ENCODE measurements around the gene DNASE1L1.
"Not testable (repeated sequence)": the region's sequence is repeated elsewhere in the genome, so short reads cannot be mapped to it uniquely, and the experiment has no call there.

DNASE1L1 gene

DNA sequence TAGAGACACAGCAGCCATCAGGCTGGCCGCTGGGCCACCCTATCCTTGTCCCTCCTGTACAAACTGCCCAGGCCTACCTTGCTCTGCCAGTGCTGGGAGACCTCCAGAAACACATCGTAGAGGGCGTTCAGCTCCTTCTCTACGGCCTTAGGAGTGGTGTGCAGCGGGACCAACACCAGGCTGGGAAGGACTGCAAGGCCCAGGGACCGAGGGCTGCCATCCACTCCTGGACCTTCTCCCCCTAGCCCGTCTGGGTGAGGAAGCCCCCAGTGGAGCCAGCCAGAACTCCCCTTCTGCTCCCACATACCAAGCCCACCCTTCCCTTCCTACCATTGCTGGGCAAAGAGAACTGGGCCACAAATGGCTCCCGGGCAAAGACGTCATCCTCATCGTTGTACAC lies 5.9 kb downstream of the DNASE1L1 start:
- no peak for DNase-seq

DNA sequence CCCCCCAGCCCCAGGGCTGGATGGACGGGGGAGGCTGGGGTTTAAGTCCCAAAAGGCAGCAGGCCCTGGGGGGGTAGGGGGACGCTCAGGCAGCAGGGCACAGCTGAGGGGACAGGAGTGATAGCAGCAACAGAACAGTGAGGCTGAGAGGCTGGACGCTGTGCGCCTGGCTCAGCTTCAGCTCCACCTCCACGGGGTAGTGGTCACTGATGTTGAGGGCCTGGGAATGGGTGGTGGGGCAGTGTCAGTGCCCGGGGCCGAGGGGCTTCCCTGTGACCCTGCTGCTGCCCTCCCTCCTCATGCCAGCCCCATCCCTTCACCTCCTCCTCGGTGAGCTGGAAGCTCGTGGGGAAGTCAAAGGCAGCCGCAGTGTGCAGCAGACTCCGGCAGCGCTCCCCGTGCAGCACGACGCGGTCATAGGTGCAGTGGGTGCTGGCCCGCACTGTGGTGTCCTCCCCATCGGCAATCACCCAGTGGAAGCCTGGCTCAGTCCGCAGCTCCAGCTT lies 6.4 kb downstream of the DNASE1L1 start:
- DNase-seq: no peak

DNA sequence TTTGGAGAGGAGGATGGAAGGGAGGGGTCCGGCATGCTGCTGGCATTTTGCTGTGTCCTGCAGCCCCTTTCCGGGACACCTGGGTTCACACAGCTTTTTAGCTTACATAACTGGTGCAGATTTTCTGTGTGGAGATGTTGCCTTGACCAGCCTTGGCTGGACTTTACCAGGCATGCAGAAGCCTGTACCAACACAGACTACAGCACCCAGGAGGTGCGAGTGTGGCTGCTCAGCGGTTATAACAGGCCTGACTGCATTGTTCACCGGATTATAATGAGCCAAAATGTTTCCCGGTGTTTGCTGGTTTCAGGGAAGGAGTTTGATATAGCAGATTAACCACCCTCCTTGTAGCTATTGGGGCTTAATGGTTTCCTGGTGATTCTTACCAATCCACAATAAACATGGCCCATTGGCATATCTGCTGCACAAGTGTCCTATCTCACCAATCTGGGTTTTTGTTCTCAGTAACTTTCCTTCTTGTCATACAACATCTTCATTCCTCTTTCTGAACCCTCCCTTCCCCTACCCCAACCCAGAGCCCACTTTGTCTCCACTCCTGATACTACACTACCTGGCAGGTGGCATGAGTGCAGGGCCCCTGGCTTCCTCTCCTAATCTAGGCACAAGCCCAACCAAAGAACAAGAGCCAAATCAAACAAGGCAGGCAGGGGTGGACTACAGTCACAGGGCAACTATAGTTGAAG lies 7.0 kb downstream of the DNASE1L1 start:
- DNase-seq: no peak

DNA sequence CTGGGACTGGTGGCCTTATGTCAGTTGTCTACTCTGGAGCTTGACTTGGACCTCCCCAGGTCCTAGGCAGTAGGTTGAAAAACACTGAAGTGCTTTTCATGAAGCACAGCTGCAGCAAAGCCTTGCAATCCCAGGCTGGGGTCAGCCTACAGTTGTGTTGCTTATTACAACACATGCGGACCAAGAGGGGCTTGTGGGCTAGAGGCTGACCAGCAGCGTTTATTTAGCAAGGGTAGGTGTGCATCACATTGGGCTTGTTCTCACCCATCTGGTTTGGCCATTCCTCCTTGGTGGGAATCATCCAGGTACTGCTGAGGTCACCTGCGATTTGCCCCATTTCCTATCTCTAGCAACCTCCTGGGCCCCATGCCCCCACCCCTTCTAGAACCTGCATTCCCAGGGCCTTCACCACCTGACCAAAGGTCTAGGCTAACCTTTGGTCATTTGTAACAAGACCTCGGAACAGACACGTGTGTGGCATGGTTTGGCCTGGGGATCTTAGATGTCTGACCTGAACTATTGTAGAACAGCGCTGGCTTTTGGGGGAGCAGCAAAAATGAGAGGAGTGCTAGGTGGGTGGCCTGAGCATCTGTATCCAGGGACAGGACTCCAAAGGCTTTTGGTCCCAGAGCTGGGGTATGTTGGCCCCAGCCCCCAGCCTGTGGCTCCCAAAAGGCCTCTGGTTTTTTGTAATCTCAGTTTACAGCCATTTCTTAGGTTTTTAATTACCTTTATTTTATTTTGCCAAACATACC lies 7.8 kb downstream of the DNASE1L1 start:
- no peak for DNase-seq

DNA sequence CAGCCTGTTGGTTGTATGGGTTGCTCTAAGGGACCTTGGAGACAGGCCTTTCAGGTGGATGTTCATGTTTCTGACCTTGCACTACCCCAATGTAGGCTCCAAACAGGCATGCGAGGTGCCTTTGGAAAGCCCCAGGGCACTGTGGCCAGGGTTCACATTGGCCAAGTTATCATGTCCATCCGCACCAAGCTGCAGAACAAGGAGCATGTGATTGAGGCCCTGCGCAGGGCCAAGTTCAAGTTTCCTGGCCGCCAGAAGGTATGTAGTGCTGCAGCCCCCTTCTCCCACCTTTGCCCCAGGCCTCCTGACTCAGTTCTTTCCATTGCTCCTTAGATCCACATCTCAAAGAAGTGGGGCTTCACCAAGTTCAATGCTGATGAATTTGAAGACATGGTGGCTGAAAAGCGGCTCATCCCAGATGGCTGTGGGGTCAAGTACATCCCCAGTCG lies 8.7 kb downstream of the DNASE1L1 start:
- not testable (repeated sequence) for DNase-seq

- DNase-seq: no peak
Observed at GRCh38 chrX:154399527-154400368, 9.3 kb downstream of the DNASE1L1 start.

DNA sequence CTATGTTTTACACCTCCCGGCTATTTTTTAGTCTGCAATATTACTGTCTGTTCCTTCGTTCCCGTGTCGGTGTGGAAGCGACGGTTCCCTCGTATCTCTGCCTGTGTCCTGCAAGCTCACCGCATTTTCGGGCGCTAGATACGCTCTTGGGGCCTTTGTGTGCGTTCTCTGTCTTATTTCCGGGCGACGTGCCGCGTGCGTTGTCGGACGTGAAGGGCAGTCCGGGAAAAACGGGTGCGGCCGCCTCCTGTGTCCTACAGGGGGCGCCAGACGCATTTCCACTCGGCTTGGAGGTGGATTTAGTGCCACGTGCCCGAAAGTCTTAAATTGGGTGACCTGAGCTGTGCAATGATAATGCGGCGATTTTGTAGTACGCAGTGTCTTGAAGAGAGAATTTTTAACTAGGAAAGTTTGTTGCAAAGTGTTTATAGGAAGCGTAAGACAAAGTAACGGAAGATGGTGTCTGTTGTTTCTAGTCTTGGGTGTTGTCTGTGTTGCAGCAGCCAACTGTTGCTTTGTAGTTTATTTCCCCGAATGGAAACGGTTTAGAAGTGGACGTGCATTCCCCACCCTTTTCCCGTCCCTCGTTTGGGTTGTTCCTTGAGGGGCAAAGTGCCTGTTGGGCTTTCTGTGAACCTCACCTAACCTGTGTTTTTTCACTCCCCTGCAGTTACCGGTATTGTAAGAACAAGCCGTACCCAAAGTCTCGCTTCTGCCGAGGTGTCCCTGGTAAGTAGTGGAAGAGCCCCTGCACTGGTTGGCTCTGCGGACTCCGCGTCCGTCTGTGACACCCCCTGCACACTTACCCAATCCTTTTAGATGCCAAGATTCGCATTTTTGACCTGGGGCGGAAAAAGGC lies 10.2 kb downstream of the DNASE1L1 start:
- DNase-seq: peak; percentile 61 to 74

- peak; percentile 97 for DNase-seq
Observed at GRCh38 chrX:154397888-154398667, 11.0 kb downstream of the DNASE1L1 start, which contains the start of gene RPL10. TSS of gene RPL10 (plus strand) at chrX:154398377. CDS start at chrX:154398520, 143 bp downstream.

DNA sequence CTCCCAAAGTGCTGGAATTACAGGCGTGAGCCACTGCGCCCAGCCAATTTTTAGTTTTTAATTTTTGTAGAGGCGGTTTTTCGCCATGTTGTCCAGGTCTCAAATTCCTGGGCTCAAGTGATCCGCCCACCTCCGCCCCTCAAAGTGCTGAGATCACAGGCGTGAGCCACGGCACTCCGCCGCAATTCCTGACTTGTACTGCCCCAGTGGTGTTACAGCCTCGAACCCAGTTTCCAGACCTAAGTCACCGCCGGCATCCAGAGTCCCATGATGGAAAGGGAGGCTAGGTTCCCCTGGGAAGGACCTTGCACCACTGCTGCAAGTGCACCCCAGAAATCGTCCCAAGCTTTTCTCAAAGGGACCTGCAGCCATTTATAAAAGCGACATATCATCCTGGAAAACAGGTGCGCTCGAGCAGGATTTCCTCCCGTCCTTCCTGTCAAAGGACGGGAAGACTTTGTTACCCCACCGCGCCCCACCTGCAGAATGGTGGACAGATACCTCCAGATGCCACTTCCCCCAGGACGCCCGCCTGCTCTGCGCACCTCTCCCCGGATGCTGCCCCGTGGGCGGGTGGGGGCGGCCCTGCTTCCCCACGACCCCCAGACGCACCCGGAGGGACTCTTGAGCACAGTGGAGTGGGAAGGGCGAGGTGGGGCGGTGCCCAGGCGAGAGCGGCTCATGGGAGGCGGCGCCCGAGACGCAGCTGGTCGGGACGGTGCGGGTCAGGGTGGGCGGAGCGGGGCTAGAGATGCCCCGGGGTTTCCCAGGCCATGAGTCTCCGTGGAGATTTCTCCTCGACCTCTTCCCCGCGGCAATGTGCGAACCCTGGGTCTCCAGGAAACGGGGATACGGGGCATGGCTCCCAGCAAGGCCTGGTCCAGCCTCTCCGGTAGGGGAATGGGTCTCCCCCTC lies 11.8 kb downstream of the DNASE1L1 start:
- DNase-seq: peak in 1 of 2 experiments; percentile 36

- not testable (repeated sequence) for DNase-seq
Observed at GRCh38 chrX:154396363-154396762, 12.7 kb downstream of the DNASE1L1 start.

- DNase-seq: not testable (repeated sequence)
Observed at GRCh38 chrX:154389812-154390747, 19.0 kb downstream of the DNASE1L1 start.

DNA sequence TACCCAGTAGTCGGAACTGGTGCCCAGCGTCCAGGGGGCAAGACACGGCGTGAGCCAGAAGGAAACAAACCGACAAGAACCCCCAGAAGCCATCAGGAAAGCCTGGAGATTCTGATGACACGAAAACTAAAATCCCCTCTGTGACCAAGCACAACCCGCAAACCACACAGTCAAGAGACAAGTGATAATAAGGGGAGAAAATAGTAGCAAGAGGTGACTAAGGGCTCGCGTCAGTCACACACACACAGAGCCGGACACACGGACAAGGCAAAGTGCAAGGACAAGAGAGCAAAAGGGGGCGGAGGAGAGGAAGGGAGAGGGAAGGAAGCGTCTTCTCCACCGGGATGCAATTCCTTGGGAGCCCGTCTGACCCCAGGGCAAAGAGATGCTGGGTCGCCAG lies 20.4 kb downstream of the DNASE1L1 start:
- DNase-seq: not testable (repeated sequence)

GRCh38 chrX:154388094-154388493 lies 21.0 kb downstream of the DNASE1L1 start:
- not testable (repeated sequence) for DNase-seq

DNA sequence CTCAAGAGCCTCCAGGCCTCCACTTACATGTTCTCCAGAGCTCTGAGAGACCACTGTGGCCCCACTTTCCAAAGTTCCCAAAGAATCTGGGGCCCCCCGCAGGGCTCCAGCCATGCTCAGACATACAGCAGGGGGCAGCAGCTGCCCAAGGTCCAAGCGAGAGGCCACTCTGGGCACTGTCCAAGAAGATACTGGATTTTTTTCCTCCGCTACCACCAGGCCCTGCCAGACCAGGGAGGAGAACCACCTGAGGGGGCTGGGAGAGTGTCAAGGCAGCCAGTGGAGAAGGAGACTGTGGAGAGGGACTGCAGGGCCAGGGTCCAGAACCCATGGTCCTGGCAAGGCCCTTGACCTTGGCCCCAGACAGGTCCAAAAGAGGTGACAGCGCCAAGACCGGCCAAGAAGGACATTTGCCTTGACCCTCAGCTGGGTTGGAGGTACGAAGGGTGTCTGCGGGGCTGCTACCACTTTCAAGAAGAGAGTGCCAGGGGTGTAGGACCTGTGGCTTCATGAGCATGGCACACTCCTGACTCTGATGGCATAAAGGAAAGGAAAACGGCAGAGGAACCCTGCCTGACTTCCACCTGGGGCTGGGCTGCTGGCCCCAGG lies 24.7 kb downstream of the DNASE1L1 start:
- no peak for DNase-seq

DNA sequence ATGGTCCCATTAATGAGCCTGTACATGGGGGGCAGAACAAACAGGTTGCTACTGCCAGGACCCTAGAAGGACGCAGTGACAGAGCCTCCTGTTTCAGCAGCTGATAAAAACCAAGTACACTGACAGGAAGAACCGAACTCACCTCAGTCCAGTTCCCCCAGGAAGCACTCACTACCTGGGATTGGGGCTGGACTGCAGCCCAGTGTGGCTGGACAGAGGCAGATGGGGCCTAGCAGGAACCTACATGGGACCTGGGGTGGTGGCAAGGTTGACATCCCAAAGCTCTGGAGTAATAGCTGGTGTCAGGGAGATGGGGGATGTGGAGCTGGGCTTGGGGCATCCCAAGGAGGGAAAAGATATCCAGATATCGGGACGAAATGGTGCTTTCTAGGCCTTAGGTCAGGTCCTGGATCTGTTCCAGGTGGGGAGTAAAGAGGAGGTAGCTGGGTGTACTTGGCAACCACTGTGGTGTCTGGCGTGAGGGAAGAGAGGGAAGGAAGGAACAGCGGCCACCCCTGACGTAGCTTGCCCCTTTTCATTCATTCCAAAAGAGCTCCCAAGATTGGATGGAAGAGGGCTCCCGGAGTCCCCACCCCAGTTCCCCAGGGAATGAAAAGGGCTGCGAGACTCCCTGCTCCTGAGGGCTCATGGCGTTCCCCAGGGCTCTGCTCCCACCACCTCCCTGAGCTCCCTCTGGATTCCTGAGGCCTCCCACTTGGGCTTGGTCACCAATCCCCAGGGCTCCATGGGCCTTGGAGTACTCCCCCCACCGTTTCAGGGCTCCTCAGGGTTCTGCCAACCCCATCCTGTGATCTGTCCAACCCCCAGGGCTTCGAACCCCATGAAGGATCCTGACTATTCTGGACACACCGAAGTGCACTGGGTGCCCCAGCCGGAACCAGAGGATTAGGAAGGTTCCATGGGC lies 25.4 kb downstream of the DNASE1L1 start:
- no peak for DNase-seq

GRCh38 chrX:154382483-154383069 lies 26.5 kb downstream of the DNASE1L1 start:
- DNase-seq: no peak

- no peak for DNase-seq
Observed at GRCh38 chrX:154381271-154381670, 27.8 kb downstream of the DNASE1L1 start.
